ENCODE data around the gene TATDN2.

- no peak for TF ChIP-seq CTCF (IDR thresholded peaks at IDR 0.05)
- no peak for TF ChIP-seq POLR2A (IDR thresholded peaks at IDR 0.05)
Measured at GRCh38 chr3:10235551-10235950, 12.7 kb upstream of the TATDN2 start.

All from uterus (tissue), 2 donors.